Measurements from ENCODE around the gene GMPR2.
A peak's percentile ranks its signal among the peaks of the same experiment; 100 is the strongest.
"Not testable (repeated sequence)": the region's sequence is repeated elsewhere in the genome, so short reads cannot be mapped to it uniquely, and the experiment has no call there.

GMPR2 gene

DNA sequence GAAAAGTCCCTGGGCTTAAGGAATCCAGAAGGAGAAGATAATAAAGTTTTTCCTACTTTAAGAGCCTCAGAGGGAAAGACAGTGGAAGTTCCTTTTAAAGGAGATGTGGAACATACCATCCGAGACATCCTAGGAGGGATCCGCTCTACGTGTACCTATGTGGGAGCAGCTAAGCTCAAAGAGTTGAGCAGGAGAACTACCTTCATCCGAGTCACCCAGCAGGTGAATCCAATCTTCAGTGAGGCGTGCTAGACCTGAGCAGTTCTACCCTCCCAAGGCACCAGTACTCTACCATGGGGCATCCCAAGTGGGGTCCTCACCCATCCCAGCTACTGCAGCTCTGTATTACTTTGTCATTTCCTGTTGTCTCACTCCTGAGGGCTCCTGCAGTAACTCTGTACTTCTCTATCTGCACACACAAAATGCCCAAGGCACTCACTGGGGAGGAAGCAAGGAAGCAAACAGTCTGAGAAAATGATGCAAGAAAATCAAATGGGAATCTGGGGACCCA, 5.9 kb downstream of the GMPR2 start:
- Histone ChIP-seq H3K9ac (no peak overlapping the region), H3K27me3 (ENCODE audit: insufficient read depth, low read depth) (no peaks in the 10 kb centered on the region), H3K4me2 (no peak overlapping the region), H4K20me1 (ENCODE audit: insufficient read depth) (no peaks in the 10 kb centered on the region), H3K27ac (no peak overlapping the region), H3K4me3 (IDR thresholded peaks at IDR 0.05; ENCODE audit: insufficient read depth, low read depth, low read length) (no peak overlapping the region), H3K4me1 (ENCODE audit: low read depth, poor library complexity, severe bottlenecking) (peaks cover 22% of the 10 kb centered on the region), H3K36me3 (ENCODE audit: insufficient read depth) (no peaks in the 10 kb centered on the region), H2AFZ (ENCODE audit: low read depth) (no peak overlapping the region), H3K79me2 (ENCODE audit: insufficient read depth, low read depth) (no peaks in the 10 kb centered on the region)
- TF ChIP-seq, protein P1, sequence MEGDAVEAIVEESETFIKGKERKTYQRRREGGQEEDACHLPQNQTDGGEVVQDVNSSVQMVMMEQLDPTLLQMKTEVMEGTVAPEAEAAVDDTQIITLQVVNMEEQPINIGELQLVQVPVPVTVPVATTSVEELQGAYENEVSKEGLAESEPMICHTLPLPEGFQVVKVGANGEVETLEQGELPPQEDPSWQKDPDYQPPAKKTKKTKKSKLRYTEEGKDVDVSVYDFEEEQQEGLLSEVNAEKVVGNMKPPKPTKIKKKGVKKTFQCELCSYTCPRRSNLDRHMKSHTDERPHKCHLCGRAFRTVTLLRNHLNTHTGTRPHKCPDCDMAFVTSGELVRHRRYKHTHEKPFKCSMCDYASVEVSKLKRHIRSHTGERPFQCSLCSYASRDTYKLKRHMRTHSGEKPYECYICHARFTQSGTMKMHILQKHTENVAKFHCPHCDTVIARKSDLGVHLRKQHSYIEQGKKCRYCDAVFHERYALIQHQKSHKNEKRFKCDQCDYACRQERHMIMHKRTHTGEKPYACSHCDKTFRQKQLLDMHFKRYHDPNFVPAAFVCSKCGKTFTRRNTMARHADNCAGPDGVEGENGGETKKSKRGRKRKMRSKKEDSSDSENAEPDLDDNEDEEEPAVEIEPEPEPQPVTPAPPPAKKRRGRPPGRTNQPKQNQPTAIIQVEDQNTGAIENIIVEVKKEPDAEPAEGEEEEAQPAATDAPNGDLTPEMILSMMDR (conservative IDR thresholded peaks at IDR 0.05; ENCODE audit: low read depth, low read length) = no peak

DNA sequence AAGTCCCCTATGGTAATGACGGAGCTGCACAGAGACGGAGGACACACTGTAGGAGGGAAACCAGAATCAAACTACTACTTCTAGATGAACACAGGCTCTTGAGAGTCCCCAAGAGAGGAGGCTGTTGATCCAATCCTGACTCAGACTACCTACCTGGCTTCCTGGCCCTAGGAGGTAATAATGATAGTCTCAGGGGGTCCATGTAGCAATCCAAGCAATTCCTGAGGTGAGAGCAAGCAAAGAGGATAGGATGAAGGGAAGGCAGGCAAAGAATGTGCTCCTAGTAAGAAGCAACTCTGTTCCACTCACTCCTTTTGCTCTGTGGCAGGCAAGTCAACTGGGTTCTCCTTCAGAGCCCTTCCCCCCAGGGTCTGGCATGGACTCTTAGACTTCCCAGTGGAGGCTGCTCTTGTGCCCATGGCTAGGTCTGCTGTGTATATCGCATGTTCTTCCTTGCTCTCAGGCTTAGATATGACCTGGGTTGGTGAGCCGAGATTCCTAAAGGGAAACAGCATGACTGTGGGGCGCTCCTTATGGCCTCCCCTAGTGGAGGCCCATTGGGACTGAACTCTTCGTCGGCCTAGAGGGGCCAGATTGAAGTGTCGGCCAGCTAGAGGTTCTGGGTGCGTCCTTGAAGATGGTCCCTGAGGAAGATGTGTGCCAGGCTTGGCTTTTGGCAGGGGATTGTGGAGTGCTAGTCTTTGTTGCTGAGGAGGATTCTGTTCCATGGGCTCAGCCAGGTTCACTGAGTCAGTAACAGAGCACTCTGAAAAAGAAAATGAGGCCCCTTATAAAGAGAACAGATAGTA, 7.6 kb downstream of the GMPR2 start:
- H3K27me3 ChIP-seq (ENCODE audit: insufficient read depth, low read depth) = no peaks in the 10 kb centered on the region
- H3K27ac ChIP-seq = no peak overlapping the region
- H4K20me1 ChIP-seq (ENCODE audit: insufficient read depth) = no peaks in the 10 kb centered on the region
- TF ChIP-seq, protein P1 (conservative IDR thresholded peaks at IDR 0.05; ENCODE audit: low read depth, low read length) = no peak
- H3K9ac ChIP-seq = no peak overlapping the region
- no peak overlapping the region for H3K4me2 ChIP-seq
- no peak overlapping the region for H3K4me3 ChIP-seq (IDR thresholded peaks at IDR 0.05; ENCODE audit: insufficient read depth, low read depth, low read length)
- no peaks in the 10 kb centered on the region for H3K36me3 ChIP-seq (ENCODE audit: insufficient read depth)
- H3K4me1 ChIP-seq (ENCODE audit: low read depth, poor library complexity, severe bottlenecking) = peaks cover 17% of the 10 kb centered on the region
- no peaks in the 10 kb centered on the region for H3K79me2 ChIP-seq (ENCODE audit: insufficient read depth, low read depth)
- H2AFZ ChIP-seq (ENCODE audit: low read depth) = no peak overlapping the region

DNA sequence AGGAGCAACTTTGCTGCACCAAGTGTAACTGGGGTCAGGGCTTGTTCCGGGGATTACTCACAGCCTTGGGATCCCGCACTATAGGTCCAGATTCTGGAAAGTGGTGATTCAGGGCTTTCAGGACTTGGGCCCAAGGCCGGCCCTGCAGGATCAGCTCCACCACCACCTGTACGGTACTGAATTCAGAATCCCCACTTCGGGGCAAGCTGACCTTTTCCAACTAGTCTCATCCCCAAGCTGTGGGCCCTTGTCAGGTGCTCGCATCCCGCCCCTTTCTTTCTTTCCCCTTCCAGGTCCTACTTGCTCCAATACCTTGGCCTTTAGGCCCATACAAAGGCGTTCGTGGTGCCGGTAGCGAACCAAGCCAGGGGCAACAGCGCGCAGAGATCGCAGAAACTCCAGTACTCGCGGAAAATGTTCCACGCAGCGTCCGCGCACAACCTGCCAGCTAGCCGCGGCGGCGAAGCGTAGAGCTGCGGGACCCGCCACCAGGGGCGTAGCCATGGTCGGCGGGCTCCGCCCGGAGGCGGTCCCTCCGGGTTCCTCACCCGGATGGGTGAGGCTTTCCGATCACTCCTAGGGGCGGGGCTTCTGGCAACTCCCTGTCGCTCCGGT, 9.2 kb downstream of the GMPR2 start:
- no peak overlapping the region for H3K4me3 ChIP-seq (IDR thresholded peaks at IDR 0.05; ENCODE audit: insufficient read depth, low read depth, low read length)
- peaks cover 29% of the 10 kb centered on the region for H3K4me1 ChIP-seq (ENCODE audit: low read depth, poor library complexity, severe bottlenecking)
- TF ChIP-seq, protein P1 (conservative IDR thresholded peaks at IDR 0.05; ENCODE audit: low read depth, low read length) = peak; percentile 26; the same call in 1 of the 2 replicates
- peak overlapping the region; percentile 66; the same call in 1 of the 2 replicates for H2AFZ ChIP-seq (ENCODE audit: low read depth)
- no peaks in the 10 kb centered on the region for H4K20me1 ChIP-seq (ENCODE audit: insufficient read depth)
- peak overlapping the region; percentile 73 for H3K4me2 ChIP-seq
- H3K27me3 ChIP-seq (ENCODE audit: insufficient read depth, low read depth) = no peaks in the 10 kb centered on the region
- H3K79me2 ChIP-seq (ENCODE audit: insufficient read depth, low read depth) = no peaks in the 10 kb centered on the region
- peak overlapping the region; percentile 87 for H3K27ac ChIP-seq
- no peaks in the 10 kb centered on the region for H3K36me3 ChIP-seq (ENCODE audit: insufficient read depth)
- peak overlapping the region; percentile 65 for H3K9ac ChIP-seq

DNA sequence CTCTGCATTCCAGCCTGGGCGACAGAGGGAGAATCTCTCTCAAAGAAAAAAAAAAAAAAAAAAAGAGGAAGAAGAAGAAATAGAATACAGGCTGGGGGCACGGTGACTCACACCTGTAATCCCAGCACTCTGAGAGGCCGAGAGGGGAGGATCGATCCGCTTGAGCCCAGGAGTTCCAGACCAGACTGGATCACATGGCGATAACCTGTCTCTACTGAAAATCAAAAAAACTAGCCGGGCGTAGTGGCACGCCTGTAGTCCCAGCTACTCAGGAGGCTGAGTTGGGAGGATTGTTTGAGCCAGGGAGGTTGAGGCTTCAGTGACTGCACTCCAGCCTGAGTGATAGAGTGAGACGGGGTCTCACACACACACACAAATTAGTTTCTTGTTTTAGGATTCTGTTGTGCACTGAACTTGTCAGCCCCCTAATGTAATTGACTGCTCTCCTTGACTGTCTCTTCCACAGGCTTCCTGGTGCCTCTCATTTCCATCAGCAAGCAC, 10.7 kb downstream of the GMPR2 start:
- H3K27me3 ChIP-seq (ENCODE audit: insufficient read depth, low read depth) = no peaks in the 10 kb centered on the region
- peak overlapping the region; percentile 65; the same call in 1 of the 2 replicates for H3K9ac ChIP-seq
- H3K4me3 ChIP-seq (IDR thresholded peaks at IDR 0.05; ENCODE audit: insufficient read depth, low read depth, low read length) = no peak overlapping the region
- H3K4me1 ChIP-seq (ENCODE audit: low read depth, poor library complexity, severe bottlenecking) = peaks cover 36% of the 10 kb centered on the region
- H3K4me2 ChIP-seq = peak overlapping the region; percentile 57
- H3K36me3 ChIP-seq (ENCODE audit: insufficient read depth) = no peaks in the 10 kb centered on the region
- TF ChIP-seq, protein P1 (conservative IDR thresholded peaks at IDR 0.05; ENCODE audit: low read depth, low read length) = no peak
- no peaks in the 10 kb centered on the region for H3K79me2 ChIP-seq (ENCODE audit: insufficient read depth, low read depth)
- H3K27ac ChIP-seq = peak overlapping the region; percentile 87
- H2AFZ ChIP-seq (ENCODE audit: low read depth) = peak overlapping the region; percentile 66
- no peaks in the 10 kb centered on the region for H4K20me1 ChIP-seq (ENCODE audit: insufficient read depth)

DNA sequence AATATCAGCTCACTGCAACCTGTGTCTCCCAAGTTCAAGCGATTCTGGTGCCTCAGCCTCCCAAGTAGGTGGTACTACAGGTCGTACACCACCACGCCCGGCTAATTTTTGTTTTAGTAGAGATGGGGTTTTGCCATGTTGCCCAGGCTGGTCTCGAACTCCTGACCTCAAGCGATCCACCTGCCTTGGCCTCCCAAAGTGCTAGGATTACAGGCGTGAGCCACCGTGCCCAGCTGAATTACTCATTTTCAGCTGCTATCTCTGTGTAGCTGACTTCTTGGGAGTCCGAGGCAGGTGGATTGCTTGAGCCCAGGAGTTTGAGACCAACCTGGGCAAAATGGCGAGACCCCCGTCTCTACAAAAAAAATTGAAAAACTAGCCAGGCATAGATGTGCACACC, 12.6 kb downstream of the GMPR2 start:
- H3K9ac ChIP-seq; H3K27me3 ChIP-seq (ENCODE audit: insufficient read depth, low read depth); H3K4me3 ChIP-seq (IDR thresholded peaks at IDR 0.05; ENCODE audit: insufficient read depth, low read depth, low read length); H2AFZ ChIP-seq (ENCODE audit: low read depth); H3K79me2 ChIP-seq (ENCODE audit: insufficient read depth, low read depth); H3K4me2 ChIP-seq; H4K20me1 ChIP-seq (ENCODE audit: insufficient read depth); H3K27ac ChIP-seq; H3K36me3 ChIP-seq (ENCODE audit: insufficient read depth): not testable (repeated sequence)
- peaks cover 36% of the 10 kb centered on the region for H3K4me1 ChIP-seq (ENCODE audit: low read depth, poor library complexity, severe bottlenecking)

All from KMS-11 (cell line).